GOT3 (cell line): ENCODE results near the gene KIF9.
"Not testable (repeated sequence)": the region's sequence is repeated elsewhere in the genome, so short reads cannot be mapped to it uniquely, and the experiment has no call there.

Source experiments
- DNase-seq: peaks from one replicate; lab custom pipeline; 2025; ENCODE audit warnings: mixed read lengths; lab: John Stamatoyannopoulos, UW

KIF9 gene, protein sequence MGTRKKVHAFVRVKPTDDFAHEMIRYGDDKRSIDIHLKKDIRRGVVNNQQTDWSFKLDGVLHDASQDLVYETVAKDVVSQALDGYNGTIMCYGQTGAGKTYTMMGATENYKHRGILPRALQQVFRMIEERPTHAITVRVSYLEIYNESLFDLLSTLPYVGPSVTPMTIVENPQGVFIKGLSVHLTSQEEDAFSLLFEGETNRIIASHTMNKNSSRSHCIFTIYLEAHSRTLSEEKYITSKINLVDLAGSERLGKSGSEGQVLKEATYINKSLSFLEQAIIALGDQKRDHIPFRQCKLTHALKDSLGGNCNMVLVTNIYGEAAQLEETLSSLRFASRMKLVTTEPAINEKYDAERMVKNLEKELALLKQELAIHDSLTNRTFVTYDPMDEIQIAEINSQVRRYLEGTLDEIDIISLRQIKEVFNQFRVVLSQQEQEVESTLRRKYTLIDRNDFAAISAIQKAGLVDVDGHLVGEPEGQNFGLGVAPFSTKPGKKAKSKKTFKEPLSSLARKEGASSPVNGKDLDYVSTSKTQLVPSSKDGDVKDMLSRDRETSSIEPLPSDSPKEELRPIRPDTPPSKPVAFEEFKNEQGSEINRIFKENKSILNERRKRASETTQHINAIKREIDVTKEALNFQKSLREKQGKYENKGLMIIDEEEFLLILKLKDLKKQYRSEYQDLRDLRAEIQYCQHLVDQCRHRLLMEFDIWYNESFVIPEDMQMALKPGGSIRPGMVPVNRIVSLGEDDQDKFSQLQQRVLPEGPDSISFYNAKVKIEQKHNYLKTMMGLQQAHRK

DNA sequence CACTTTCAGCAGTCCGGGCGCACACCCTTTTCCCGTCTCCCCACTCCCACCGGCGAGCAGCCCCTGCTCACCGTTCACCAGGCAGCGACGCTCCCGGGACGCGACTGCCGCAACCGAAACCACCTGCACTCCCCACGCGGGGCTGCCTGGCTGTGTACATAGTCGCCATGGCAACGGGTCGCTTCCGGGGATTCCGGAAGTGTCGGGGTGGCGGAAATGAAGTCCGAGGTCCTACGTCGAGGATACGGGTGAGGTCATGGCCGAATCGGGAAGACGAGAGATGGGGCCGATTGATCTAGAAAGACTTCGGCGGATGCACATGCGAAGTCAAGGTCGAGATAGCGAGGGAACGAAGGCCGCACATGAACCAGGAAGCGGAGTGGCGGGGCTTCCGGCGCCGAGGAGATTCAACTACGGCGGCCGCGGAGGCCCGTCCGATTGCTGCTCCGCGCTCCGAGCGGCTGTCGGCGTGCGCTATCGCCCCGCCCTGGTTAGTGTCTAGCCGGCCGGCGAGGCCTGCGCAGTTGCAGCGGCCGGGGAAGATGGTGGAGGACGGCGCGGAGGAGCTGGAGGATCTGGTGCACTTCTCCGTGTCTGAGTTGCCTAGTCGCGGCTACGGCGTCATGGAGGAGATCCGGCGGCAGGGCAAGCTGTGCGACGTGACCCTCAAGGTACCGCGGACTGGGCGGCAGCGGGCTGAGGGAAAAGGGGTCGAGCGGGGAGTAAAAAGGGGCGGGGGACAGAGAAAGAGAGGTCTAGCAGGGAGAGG is at the start of gene KIF9, which contains the start of gene KLHL18:
KIF9 (minus strand) TSS at position 376 of the 769 bp plus-strand sequence. CDS start 5,425 bp downstream, outside the sequence.
KLHL18 (plus strand) TSS at position 521 of the 769 bp plus-strand sequence; CDS start at position 543, 22 bp downstream.
- peak; percentile 85 for DNase-seq

DNA sequence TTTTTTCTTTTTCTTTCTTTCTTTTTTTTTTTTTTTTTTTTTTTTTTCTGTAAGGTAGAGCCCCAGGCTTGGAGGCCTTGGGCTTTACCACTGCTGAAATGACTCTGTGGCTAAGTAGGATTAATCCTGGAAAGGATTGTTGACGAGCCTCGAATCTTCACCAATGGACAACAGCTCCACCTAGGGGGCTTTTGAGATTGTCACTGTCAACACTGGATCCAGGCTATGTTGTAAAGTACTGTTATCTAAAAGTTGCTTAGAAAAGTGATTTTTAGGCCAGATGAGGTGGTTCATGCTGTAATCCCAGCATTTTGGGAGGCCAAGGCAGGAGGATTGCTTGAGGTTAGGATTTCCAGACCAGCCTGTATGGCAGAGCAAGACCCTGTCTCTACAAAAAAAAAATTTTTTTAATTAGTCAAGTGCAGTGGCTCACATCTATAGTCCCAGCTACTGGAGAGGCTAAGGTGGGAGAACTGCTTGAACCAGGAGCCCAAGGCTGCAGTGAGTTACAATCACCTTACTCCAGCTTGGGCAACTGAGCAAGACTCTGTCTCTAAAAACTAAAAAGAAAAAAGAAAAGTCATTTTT is 41.8 kb upstream of the KIF9 start:
- DNase-seq: no peak

DNA sequence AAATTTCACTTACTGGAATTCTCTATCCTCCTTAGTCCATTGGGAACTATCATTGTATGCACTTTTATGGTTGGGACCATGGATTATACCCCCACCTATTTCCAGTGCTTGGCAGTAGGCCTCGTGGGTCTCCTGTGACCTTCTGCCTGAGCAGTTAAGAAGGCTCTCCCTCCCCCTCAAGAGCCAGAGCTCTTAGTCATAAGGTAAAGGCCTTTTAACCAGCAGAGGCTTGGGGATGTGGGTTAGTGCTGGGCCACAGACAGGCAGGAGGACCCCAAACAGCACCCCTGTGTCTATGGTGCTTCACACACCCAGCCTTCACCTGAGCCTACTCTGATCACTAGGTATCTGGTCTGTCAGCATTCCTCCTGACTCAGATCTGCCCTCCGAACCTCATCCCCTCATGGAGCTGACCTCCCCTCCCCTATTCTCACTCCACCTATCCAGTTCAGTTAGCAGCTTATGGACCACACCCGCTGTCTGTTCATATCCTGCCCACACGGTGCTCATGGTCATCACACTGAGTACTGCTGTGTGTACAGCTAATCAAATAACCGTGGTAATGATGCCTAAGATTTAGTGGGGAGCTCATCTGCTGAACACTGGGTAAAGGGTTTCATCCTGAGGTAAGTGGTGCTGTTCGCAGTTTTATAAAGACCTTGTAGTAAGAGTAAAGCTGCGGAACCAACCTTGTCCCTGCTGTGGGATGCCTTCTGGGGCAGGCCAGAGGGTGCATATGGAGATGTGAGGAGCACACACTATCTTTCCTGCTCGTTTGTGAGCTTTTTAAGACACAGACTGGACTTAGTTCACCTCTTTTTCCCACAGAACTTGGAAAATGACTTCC is 41.1 kb upstream of the KIF9 start:
- DNase-seq: no peak

DNA sequence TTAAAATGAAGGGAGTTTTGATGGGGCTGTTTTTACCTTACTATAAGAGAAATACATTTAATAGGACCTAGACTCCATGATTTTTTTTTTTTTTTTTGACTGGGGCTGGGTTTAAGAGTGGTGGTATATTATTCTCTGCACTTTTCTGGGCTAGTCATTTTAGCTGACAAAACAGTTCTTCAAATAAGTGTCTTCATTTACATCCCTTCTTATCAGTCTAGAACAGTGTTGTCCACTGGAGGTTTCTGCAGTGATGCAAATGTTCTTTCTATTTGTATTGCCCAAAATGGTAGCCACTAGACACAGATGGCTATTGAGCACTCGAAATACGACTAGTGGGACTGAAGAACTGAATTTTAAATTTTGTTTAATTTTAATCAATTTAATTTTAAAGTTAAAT is 37.4 kb upstream of the KIF9 start:
- no peak for DNase-seq

DNA sequence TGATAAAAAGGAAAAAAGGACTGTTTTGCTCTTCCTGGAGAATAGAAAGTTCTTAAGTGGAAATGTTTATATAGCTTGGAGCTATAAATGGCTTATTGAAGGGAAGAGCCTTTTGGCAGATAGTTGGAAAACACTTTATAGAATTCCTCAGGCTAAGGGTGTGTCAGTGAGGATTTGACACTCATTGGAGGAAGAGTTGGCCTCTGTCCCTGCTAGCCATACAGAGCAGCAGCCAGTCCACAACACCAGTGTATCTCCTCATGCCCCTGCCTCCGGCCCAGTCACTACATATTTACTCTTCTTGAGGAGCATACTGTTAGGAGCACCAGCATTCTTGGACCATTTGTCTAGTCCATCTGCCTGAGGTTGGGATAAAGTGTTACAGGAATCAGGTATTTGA is 36.3 kb upstream of the KIF9 start:
- DNase-seq: no peak

DNA sequence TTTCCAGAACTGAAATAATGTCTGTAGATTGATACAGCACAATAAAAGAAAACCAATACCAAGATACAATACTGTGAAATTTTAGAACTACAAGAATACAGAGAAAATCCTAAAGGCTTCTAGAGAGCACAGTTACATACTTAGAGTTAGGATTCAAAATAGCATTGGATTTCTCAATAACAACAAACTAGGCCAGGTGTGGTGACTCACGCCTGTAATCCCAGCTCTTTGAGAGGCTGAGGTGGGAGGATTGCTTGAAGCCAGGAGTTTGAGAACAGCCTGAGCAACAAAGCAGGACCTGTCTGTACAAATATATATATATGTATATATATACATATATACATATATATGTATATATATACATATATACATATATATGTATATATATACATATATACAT is 33.6 kb upstream of the KIF9 start:
- not testable (repeated sequence) for DNase-seq

DNA sequence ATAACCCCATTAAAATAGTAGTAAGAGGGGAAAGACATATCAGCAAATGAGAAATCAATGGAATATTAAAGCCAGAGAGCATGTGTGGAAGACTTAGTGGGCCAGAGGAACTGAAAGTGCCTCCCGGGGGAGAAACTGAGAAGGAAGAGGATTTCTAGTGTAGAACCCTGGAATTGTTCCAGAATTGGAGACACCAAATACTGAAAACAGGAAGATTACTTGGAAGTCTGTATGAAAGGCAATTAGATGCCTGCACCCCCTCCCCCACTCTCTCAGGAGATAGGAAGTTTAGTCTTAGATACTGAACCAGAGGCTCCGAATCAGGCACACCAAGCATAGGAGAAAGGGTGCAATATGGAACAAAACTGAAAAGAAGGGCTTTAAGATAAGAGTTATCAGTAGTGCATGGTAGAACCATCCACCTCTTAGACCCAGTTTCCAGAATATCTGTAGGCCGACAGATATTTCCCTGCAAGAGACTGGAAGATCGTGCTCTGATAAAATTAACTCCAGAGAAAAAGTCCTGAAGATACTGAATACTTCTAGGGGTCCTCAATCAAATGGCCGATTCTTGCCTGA is 32.6 kb upstream of the KIF9 start:
- no peak for DNase-seq

DNA sequence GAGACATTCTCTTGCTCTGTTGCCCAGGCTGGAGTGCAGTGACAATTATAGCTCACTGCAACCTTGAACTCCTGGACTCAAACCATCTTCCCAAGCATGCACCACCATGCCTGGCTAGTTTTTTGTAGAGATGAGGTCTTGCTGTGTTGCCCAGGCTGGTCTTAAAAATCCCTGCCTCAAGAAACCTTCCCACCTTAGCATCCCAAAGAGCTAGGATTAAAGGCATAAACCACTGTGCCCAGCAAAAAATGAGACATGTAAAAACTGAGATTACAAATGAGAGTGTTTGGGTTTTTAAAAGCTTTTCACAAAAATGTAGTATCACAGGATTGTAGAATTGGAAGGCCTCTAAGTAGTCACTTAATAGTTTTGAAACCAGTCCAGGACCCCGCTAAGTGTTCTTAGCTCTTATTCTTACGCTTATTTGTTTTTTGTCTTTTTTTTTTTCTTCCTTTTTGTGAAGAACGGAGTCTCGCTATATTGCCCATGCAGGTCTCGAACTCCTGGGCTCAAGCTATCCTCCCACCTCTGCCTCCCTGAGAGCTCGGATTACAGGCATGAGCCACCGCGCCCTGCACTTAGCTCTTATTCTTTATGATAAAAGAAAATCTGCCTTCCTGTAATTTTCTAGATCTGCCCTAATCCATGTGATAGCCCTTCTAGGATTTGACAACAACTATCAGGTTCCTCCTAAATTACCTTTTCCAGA is 31.6 kb upstream of the KIF9 start:
- DNase-seq: no peak

DNA sequence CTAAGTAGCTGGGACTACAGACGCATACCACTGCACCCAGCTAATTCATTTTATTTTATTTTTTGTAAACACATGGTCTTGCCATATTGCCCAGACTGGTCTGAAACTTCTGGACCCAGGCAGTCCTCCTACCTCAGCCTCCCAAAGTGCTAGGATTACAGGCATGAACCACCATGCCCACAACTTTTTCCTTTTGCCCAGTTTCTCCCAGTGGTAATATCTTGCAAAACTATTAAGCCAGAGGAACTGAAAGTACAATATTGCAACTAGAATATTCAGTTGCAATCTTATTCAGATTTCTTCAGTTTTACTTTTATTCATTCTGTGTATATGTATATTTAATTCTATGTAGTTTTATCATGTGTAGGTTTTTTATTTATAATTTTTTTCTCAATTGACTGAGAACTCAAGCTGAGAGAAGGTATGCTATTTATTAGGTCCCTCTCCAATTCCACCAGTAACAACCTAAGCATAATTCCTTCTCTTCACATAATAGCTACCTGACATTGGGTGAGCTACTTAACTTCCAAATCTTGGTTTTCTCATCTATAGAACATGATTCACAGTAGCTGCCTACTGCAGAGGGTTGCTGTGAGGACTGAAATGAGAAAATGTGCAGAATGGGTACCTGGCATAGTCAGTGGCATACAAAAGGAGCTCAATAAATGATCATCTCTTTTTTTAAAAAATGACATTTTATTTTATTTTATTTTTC is 30.9 kb upstream of the KIF9 start:
- DNase-seq: no peak

DNA sequence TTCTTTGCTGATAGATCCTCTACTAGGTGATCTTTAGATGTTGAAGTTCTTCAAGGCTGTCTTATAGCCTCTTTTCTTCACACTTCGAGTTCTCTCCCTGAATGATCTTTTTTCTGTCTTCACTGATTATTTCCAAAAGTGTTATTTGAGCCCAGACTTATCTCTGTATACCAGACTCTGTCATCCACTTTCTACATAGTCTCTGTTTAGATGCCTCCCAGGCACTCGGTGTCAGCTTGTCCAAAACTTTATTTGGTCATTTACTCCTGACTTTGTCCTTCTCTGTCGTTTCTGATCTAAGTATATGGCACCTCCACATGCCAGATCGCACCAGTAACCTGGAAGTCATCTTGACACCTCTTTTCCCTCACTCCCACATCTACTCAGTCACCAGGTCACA is 27.8 kb upstream of the KIF9 start:
- DNase-seq: no peak

DNA sequence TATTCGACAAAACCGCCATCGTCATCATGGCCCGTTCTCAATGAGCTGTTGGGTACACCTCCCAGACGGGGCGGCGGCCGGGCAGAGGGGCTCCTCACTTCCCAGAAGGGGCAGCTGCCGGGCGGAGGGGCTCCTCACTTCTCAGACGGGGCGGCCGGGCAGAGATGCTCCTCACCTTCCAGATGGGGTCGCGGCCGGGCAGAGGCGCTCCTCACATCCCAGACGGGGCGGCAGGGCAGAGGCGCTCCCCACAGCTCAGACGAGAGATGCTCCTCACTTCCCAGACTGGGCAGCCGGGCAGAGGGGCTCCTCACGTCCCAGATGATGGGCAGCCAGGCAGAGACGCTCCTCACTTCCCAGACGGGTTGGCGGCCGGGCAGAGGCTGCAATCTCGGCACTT is 26.6 kb upstream of the KIF9 start:
- not testable (repeated sequence) for DNase-seq

DNA sequence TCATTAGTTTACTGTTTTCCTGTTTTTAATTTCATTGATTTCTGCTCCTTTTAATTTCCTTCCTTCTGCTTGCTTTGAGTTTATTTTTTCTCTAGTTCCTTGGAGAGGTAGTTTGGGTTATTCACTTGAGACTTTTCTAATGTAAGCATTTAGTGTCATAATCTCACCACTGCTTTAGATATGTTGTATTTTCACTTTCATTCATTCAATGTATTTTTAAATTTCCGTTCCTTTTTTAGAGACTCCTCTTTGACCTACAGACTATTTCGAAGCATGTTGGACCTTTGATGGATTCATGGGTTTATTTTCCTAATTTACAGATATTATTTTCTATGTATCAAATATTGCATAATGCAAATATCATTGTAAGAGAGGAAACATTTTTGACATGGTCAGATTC is 23.4 kb upstream of the KIF9 start:
- no peak for DNase-seq

DNA sequence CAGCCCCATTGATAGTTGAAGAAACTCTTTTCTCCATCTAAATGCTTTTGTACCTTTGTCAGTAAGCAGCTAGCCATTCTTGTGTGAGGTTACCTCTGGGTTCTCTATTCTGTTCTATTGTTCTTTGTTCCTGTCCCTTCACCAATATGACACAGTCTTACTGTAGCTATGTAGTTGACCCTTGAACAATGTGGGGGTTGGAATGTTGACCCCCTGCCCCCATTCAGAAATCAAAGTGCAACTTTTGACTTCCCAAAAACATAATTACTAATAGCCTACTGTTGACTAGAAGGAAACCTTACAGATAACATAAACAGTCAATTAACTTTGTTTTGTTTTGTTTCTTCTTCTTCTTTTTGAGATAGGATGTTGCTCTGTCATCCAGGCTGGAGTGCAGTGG is 18.9 kb upstream of the KIF9 start:
- DNase-seq: no peak

DNA sequence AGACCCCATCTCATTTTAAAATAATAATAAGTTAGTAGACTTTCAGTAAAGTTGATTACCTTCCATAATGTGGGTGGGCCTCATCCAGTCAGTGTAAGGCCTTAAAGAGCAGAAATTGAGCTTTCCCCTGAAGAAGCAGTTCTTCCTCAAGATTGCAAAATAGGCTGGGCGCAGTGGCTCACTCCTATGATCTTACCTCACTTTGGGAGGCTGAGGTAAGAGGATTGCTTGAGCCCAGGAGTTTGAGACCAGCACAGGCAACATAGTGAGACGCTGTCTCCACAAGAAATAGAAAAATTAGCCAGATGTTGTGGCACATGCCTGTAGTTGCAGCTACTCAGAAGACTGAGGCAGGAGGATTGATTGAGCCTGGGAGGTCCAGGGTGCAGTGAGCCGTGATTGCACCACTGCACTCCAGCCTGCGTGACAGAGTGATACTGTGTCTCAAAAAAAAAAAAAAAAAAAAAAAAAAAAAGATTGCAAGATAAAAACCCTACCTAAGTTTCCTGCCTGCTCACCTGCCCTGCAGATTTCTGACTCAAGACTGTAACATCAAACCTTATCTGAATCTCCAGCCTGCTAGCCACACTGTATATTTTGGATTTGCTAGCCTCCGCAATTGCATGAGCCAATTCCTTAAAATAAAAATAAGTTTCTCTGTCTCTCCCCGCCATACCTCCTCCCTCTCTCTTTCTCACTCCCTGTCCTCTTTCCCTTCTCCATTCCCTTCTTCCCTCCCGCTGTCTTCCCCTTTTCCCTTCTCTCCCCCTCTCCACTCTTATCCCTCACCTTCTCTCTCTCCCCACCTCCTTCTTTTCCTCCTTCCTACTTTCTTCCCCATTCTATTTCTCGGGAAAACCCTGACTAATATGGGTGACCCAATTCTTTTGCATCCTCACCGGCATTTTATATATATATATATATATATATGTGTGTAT is 17.1 kb upstream of the KIF9 start:
- no peak for DNase-seq

DNA sequence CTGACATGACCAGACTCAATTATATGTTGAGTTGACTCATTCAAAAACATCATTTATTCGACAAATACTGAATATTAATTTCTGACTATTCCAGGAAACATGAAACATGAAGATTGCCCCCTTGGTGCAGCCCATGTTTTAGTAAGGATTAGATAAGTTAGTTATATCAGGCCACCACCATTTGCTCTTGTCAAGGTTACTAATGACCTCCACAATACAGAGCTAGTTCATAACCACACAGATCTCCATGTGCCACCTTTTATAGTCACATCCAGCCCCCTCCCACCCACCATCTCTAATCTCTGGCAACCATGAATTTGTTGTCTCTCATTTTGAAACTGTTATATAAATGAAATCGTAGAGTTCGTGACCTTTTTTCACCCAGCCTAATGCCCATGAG is 15.8 kb upstream of the KIF9 start:
- DNase-seq: no peak

DNA sequence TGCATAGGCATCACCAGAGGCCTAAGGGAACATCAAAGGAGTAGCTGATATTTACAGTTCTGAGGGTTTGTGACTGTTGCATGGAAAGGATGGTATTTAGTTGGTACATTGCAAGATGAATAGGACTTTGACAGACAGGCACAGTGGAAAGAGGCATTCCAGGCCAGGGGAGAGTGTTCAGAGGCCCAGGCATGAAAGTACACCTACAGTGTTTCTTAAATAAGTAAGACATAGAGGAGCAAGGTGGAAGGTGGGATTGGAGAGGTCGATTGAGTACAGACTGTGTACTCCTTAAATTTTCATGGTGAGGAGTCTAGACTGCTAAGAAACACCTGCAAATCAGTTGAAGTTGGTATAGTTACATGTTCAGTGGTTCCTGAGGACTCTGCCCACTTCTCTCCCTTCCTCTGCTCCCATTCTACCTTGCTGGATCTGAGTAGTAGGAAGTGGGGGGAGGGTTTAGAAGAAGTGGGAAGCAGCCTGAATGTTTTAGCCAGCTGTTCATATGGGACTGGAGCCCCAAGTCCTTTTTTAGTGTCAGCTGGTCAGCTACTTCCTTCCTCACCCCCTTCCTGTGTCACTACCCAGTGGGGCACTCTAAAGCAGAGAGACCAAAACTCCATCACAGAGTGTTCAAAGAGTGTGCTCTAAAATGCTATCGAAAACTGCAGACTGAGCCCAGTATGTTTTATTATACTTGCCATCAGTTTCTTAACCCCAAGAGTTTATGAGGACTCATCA is 14.1 kb upstream of the KIF9 start:
- no peak for DNase-seq

DNA sequence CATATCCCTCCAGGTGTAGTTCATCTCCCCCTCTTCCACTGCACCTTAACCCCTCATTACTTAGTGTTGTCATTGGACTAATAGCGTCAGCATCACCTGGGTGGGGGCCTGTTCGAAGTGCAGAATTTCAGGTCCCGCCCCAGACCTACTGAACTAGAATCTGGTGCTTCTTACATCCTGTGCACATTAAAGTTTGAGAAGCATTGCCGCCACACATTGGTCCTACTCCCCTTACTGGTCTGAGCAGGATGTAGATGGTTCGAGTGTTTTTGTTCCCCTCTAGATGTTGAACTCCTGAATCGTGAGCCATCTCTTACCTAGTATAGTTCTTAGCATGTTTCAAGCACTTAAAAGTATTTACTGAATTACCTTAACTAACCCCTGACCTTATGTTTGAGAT is 13.4 kb upstream of the KIF9 start:
- no peak for DNase-seq

DNA sequence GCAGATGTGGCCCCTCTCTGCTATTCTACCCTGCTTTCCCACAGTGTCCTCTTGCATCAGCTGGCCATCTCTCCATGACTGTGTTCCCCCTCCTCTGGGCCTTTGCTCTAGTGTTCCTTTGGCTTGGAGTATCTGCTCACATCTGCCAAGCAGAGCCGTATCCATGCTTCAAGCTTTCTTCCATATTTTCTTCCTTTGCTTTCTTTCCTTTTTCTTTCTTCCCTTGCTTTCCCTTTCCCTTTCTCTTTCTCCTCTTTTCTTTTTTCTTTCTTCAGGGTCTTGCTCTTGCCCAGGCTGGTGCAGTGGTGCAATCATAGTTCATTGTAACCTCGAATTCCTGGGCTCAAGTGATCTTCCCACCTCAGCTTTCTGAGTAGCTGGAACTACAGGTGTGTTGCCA is 12.7 kb upstream of the KIF9 start:
- DNase-seq: no peak
